GM12891 (cell line): ENCODE results near the gene KANSL1.

ENCODE experiments used
- POLR2A ChIP-seq: IDR thresholded peaks from 2 replicates; pipeline ENCODE4 v1.6.1; 2011; ENCODE audit warnings: low read depth, low read length, control low read depth
- POLR2AphosphoS5 ChIP-seq: IDR thresholded peaks from 2 replicates; pipeline ENCODE4 v1.6.1; 2011; ENCODE audit warnings: low read depth, low read length, control low read depth
- SPI1 ChIP-seq: IDR thresholded peaks from 2 replicates; pipeline ENCODE4 v1.6.1; 2011; ENCODE audit warnings: low read depth, low read length, control low read depth

DNA sequence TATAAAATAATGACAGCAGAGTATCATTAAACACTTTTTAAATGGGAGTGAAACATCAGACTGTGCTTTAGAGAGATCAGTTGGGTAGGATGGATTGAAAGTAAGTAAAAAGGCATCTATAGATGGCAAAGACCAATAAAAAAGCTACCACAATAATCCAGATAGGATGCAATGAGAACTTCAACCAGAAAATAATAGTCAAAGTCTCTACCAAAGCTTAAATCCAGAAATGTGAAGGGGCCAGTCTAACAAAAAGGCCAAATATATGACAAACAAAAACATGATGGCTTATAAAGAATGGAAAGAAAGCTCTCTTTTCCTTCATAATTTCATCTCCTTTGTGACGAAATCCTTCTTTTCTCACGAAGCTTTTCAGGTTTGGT, 12.3 kb downstream of the KANSL1 start:
- TF ChIP-seq POLR2AphosphoS5 = no peak
- no peak for TF ChIP-seq POLR2A
- TF ChIP-seq SPI1 = no peak
